Left lobe of liver (tissue), 2 donors: ENCODE measurements around the gene CCDC187. TPM values are rescaled to one million over a fixed set of nuclear protein-coding genes. Genes with fewer than 3 reads are reported as not detected.
"Not testable (repeated sequence)": the region's sequence is repeated elsewhere in the genome, so short reads cannot be mapped to it uniquely, and the experiment has no call there.

Source experiments
- ATAC-seq: fragments of 200-7000 bp; cut with Tn5 transposase; one replicate; pipeline ENCODE4 v1.9.1; 2020; ENCODE audit warnings: mild to moderate bottlenecking, moderate library complexity
- DNase-seq: peaks from one replicate; pipeline ENCODE4 v3.0.0-alpha.2; 2020; ENCODE audit warnings: low spot score
- total RNA-seq: library from RNA; stranded (reverse); gene quantifications from one replicate; pipeline ENCODE4 v1.2.1, GENCODE V29; 2021
- donor health status: DM: no; HTN: no; CAD: no; lungs with moderate emphysema.
- donor health status: DM: no; HTN: yes; CAD: no.

The CCDC187 gene
- total RNA-seq, 1 donor from 2014 or later = 0.03 TPM

- DNase-seq = no peak
- ATAC-seq = no peak
Observed at GRCh38 chr9:136273921-136274785, 29.7 kb downstream of the CCDC187 start.

GRCh38 chr9:136273244-136273865 is 30.5 kb downstream of the CCDC187 start:
- ATAC-seq (no peak), DNase-seq (no peak)

GRCh38 chr9:136270173-136270705 is 33.7 kb downstream of the CCDC187 start:
- ATAC-seq (no peak), DNase-seq (no peak)

- no peak for DNase-seq
- ATAC-seq = no peak
Observed at GRCh38 chr9:136268735-136269134, 35.2 kb downstream of the CCDC187 start.

- ATAC-seq (no peak), DNase-seq (no peak)
Observed at GRCh38 chr9:136268318-136268717, 35.6 kb downstream of the CCDC187 start.

GRCh38 chr9:136267261-136268111 is 36.4 kb downstream of the CCDC187 start:
- DNase-seq = peak; percentile 83
- peak; percentile 97 for ATAC-seq

GRCh38 chr9:136266641-136267040 is 37.3 kb downstream of the CCDC187 start:
- ATAC-seq, DNase-seq: not testable (repeated sequence)

GRCh38 chr9:136265561-136266355 is 38.1 kb downstream of the CCDC187 start:
- DNase-seq = no peak
- no peak for ATAC-seq

GRCh38 chr9:136264441-136265405 is 39.2 kb downstream of the CCDC187 start:
- no peak for DNase-seq

GRCh38 chr9:136264031-136264430 is 39.9 kb downstream of the CCDC187 start:
- ATAC-seq = no peak
- no peak for DNase-seq

More at GRCh38 chr9:136264441-136265405, 39.2 kb downstream of the CCDC187 start:
- no peak for ATAC-seq

- ATAC-seq = no peak
- DNase-seq = no peak
Observed at GRCh38 chr9:136262671-136263178, 41.2 kb downstream of the CCDC187 start.

- ATAC-seq = no peak
Observed at GRCh38 chr9:136261686-136262430, 42.0 kb downstream of the CCDC187 start.

GRCh38 chr9:136260936-136261472 is 42.9 kb downstream of the CCDC187 start:
- DNase-seq (no peak), ATAC-seq (no peak)

More at GRCh38 chr9:136261686-136262430, 42.0 kb downstream of the CCDC187 start:
- no peak for DNase-seq

GRCh38 chr9:136260521-136260920 is 43.4 kb downstream of the CCDC187 start:
- DNase-seq (no peak), ATAC-seq (no peak)

- ATAC-seq (no peak), DNase-seq (no peak)
Observed at GRCh38 chr9:136259836-136260235, 44.1 kb downstream of the CCDC187 start.

- DNase-seq = no peak
- no peak for ATAC-seq
Observed at GRCh38 chr9:136259517-136259813, 44.4 kb downstream of the CCDC187 start.

- DNase-seq = no peak
- ATAC-seq = no peak
Observed at GRCh38 chr9:136258786-136259516, 44.9 kb downstream of the CCDC187 start.
